ENCODE measurements around the gene HPSE2.

The HPSE2 gene

DNA sequence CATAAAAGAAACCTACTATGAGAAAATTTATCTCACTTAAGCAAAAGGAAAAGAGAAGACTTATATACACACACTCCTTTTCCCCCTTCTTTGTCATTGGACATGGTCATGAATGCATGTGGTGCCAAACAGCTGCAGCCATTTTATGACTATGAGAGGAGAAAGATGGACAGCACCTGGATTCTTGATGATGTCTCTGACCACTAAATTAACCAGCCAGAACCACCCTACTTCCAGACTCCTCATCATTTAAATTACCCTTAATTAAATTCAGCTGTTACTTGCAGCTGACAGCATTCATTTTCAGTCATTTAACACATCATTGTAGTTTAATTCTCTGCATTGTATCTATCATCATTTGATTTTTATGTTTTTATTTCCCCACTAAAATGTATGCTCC, 409.9 kb downstream of the HPSE2 start:
- TF ChIP-seq, protein P1, sequence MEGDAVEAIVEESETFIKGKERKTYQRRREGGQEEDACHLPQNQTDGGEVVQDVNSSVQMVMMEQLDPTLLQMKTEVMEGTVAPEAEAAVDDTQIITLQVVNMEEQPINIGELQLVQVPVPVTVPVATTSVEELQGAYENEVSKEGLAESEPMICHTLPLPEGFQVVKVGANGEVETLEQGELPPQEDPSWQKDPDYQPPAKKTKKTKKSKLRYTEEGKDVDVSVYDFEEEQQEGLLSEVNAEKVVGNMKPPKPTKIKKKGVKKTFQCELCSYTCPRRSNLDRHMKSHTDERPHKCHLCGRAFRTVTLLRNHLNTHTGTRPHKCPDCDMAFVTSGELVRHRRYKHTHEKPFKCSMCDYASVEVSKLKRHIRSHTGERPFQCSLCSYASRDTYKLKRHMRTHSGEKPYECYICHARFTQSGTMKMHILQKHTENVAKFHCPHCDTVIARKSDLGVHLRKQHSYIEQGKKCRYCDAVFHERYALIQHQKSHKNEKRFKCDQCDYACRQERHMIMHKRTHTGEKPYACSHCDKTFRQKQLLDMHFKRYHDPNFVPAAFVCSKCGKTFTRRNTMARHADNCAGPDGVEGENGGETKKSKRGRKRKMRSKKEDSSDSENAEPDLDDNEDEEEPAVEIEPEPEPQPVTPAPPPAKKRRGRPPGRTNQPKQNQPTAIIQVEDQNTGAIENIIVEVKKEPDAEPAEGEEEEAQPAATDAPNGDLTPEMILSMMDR (IDR thresholded peaks at IDR 0.05; ENCODE audit: low read depth, low read length): no peak
- TF ChIP-seq, protein P2, sequence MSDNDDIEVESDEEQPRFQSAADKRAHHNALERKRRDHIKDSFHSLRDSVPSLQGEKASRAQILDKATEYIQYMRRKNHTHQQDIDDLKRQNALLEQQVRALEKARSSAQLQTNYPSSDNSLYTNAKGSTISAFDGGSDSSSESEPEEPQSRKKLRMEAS (IDR thresholded peaks at IDR 0.05; ENCODE audit: low read depth, low read length): no peak
- TF ChIP-seq MYC (IDR thresholded peaks at IDR 0.05; ENCODE audit: low read depth, low read length): no peak
- TF ChIP-seq POLR2A (IDR thresholded peaks at IDR 0.05; ENCODE audit: extremely low read depth, insufficient read length): no peak
- H3K4me3 ChIP-seq (ENCODE audit: low read depth, low read length): no peak overlapping the region
- DNase-seq (ENCODE audit: low read depth): no peak

DNA sequence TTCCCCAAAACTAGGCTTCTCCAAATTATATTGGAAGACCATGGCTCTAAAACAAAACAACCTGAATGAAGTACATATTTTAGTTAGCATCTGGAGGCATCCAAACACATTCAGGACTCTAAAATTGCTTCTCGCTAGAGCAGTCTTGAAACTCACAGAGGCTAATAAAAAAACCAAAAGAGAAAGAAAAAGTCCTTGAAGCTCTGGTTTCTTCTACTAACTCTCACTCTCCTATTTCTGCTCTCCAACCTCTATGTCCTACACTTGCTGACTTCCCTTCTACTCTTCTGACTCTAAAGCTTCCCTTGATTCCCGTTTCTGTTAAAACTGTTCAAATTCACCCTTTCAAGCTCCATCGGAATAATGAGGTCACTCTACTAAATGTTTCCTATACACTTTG, 418.3 kb downstream of the HPSE2 start:
- no peak for DNase-seq (ENCODE audit: low read depth)
- TF ChIP-seq MYC (IDR thresholded peaks at IDR 0.05; ENCODE audit: low read depth, low read length) (no peak), POLR2A (IDR thresholded peaks at IDR 0.05; ENCODE audit: extremely low read depth, insufficient read length) (no peak)
- TF ChIP-seq, protein P2 (IDR thresholded peaks at IDR 0.05; ENCODE audit: low read depth, low read length): no peak
- TF ChIP-seq, protein P1 (IDR thresholded peaks at IDR 0.05; ENCODE audit: low read depth, low read length): no peak
- H3K4me3 ChIP-seq (ENCODE audit: low read depth, low read length): no peak overlapping the region

DNA sequence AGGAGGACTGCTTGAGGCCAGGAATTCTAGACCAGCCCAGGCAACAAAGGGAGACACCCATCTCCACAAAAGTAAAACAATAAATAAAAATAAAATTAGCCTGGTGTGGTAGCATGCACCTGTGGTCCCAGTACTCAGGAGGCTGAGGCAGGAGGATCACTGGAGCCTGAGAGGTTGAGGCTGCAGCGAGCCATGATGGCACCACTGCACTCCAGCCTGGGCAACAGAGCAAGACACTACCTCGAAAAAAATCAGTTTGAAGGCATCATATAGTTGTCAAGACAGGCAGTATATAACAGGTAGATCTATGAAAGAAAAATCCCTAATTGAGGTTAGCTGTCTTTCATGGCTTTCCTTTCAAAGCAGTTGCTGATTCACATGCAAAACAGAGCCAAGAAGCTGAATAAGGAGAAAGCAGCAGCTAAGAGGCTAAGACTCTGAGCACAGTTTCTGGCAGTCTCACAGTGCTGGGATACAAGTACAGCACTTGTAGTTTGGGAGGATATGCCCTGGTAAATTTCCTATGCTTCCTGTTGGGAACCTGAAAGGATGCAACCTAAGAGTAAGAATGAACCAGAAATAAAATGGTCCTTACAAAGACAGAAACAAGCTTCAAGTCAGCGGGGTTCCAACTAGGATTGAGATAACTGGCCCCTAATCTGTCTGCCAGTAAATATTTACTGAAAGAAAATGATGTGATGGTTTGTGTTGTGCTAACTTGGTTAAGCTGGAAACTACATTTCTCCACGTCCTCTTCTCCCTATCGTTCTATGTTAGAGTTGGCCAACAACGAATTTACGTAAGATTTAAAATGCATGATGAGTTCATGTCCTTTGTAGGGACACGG, 420.4 kb downstream of the HPSE2 start:
- no peak for DNase-seq (ENCODE audit: low read depth)
- no peak overlapping the region for H3K4me3 ChIP-seq (ENCODE audit: low read depth, low read length)
- no peak for TF ChIP-seq MYC (IDR thresholded peaks at IDR 0.05; ENCODE audit: low read depth, low read length)
- no peak for TF ChIP-seq POLR2A (IDR thresholded peaks at IDR 0.05; ENCODE audit: extremely low read depth, insufficient read length)
- TF ChIP-seq, protein P2 (IDR thresholded peaks at IDR 0.05; ENCODE audit: low read depth, low read length): no peak
- TF ChIP-seq, protein P1 (IDR thresholded peaks at IDR 0.05; ENCODE audit: low read depth, low read length): no peak

DNA sequence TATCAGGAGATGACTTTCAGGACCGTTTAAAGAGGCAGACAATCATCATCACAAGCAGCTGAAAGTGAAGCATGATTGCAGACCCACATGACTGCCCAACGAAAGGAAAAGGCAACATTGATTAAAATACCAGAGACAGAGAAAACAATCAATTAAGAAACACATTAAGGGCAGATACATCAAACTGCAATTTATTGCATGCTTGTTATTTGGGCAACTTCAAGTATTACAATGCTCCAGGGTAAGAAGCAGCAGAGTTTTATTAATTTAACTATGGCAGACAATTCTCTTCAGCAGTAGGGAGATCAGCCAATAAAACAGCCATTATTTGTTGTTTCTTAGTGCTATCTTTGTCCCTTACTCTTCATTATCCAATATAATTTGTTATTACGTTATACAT, 421.2 kb downstream of the HPSE2 start:
- TF ChIP-seq POLR2A (IDR thresholded peaks at IDR 0.05; ENCODE audit: extremely low read depth, insufficient read length) (no peak), MYC (IDR thresholded peaks at IDR 0.05; ENCODE audit: low read depth, low read length) (no peak)
- TF ChIP-seq, protein P1 (IDR thresholded peaks at IDR 0.05; ENCODE audit: low read depth, low read length): no peak
- TF ChIP-seq, protein P2 (IDR thresholded peaks at IDR 0.05; ENCODE audit: low read depth, low read length): no peak
- no peak overlapping the region for H3K4me3 ChIP-seq (ENCODE audit: low read depth, low read length)

DNA sequence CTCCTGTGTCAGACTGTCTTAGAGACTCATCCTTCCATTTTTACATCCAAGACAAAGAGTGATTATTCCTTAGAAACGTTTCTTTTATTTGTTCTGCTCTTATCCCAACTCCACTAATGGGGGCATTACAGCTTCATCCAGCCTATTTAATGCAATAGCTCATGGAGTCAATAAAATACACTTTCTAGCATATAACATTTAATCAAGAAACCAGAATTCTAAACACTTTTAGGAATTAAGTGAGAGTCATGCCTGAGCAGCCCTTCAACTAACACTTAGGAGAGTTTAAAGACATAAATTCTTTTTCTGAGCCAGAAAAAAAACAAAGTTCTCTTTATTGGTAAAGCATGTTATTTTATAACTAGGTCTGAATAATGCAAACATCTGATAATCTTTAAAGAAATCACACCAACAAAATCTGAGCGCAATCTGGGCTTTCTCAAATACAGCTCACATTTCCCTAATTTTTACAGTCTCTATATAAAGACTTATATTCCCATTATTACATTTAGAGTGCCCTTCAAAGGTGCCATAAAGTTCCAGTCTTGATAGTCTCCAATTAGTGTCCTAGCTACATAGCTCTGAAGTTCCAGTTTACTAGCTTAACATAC, 427.3 kb downstream of the HPSE2 start:
- TF ChIP-seq, protein P2 (IDR thresholded peaks at IDR 0.05; ENCODE audit: low read depth, low read length): no peak
- TF ChIP-seq POLR2A (IDR thresholded peaks at IDR 0.05; ENCODE audit: extremely low read depth, insufficient read length) (no peak), MYC (IDR thresholded peaks at IDR 0.05; ENCODE audit: low read depth, low read length) (no peak)
- TF ChIP-seq, protein P1 (IDR thresholded peaks at IDR 0.05; ENCODE audit: low read depth, low read length): no peak
- no peak for DNase-seq (ENCODE audit: low read depth)
- H3K4me3 ChIP-seq (ENCODE audit: low read depth, low read length): no peak overlapping the region

More for the DNA sequence above, 421.2 kb downstream of the HPSE2 start:
- no peak for DNase-seq (ENCODE audit: low read depth)
